OCI-M2 (cell line): ENCODE data around the gene FES.

Source experiments
- DNase-seq: peaks from one replicate; lab custom pipeline; 2025; ENCODE audit not compliant: unreplicated experiment; lab: John Stamatoyannopoulos, UW

The FES gene

GRCh38 chr15:90875549-90875981 is 8.7 kb upstream of the FES start:
- DNase-seq: no peak

GRCh38 chr15:90876046-90876445 is 8.3 kb upstream of the FES start:
- no peak for DNase-seq

GRCh38 chr15:90876512-90877170 is 7.7 kb upstream of the FES start:
- DNase-seq: no peak

- DNase-seq: no peak
Measured at GRCh38 chr15:90877315-90877714, 7.0 kb upstream of the FES start.

- no peak for DNase-seq
Measured at GRCh38 chr15:90877996-90878395, 6.3 kb upstream of the FES start.

GRCh38 chr15:90878660-90879059 is 5.6 kb upstream of the FES start:
- DNase-seq: no peak

GRCh38 chr15:90879730-90880366 is 4.5 kb upstream of the FES start:
- DNase-seq: no peak

GRCh38 chr15:90880381-90881145 is 3.7 kb upstream of the FES start:
- no peak for DNase-seq

- DNase-seq: no peak
Measured at GRCh38 chr15:90881181-90881977, 2.9 kb upstream of the FES start.

GRCh38 chr15:90881978-90882721 is 2.2 kb upstream of the FES start:
- no peak for DNase-seq

GRCh38 chr15:90882781-90883525 is 1.4 kb upstream of the FES start:
- no peak for DNase-seq

GRCh38 chr15:90883526-90883975 is 753 bp upstream of the FES start:
- DNase-seq: no peak

- DNase-seq: no peak
Measured at GRCh38 chr15:90884719-90885431, 571 bp downstream of the FES start.

GRCh38 chr15:90885432-90886290 is 1.4 kb downstream of the FES start:
- peak; percentile 49 for DNase-seq

GRCh38 chr15:90886291-90886614 is 1.9 kb downstream of the FES start:
- DNase-seq: no peak

GRCh38 chr15:90887037-90887481 is 2.8 kb downstream of the FES start:
- no peak for DNase-seq

- no peak for DNase-seq
Measured at GRCh38 chr15:90889313-90889730, 5.0 kb downstream of the FES start.

- no peak for DNase-seq
Measured at GRCh38 chr15:90889736-90890456, 5.6 kb downstream of the FES start.
